OCI-LY3 (cell line): ENCODE results near the gene APOBEC3G.

ENCODE experiments used
- EZH2phosphoT487 ChIP-seq: fragments of 200-600 bp; shearing (Covaris generic); IDR thresholded peaks from 2 replicates; pipeline ENCODE4 v1.6.1; 2018; ENCODE audit warnings: antibody characterized with exemption, mixed run types, low read depth
- TF ChIP-seq, protein P1 (sequence below): fragments of 200-600, 300-600 bp; sonication (generic); IDR thresholded peaks from 2 replicates; pipeline ENCODE4 v1.5.1; 2014; ENCODE audit warnings: antibody characterized with exemption, low read length, low read depth

DNA sequence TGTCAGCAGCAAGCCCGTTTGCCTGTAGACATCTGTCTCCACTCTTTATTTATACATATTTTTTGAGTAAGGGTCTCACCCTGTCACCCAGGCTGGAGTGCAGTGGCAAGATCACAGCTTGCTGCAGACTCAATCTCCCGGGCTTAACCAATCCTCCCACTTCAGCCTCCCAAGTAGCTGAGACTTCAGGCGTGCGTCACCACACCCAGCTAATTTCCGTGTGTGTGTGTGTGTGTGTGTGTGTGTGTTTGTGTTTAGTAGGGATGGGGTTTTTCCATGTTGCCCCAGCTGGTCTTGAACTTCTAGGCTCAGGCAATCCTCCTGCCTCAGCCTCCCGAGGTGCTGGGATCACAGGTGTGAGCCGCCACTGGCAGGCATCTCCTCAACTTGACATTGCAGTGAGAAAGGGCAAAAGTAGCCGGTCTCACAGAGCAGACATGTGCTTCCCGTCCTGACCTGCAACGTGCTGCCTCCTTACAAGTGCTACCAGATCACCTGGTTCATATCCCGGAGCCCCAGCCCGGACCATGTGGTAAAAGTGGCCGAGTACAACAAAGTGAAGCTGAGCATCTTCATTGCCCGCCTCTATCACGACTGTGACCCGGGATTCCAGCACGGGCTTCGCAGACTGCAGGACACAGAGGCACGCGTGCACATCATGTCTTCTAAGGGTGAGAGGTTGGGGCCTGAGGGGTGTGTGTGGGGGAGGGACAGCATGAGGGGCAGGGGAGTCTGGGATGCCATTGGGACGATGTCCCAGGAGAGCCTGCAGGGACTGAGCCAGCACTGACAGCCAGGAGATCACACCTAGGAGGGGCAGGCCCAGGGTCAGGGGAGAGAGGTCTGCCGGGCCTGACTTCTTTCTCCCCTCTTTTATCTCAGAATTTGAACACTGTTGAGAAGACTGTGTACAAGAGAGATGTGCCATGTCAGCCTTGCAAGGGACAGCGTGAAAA is 14.3 kb downstream of the APOBEC3G start:
- TF ChIP-seq, protein P1, sequence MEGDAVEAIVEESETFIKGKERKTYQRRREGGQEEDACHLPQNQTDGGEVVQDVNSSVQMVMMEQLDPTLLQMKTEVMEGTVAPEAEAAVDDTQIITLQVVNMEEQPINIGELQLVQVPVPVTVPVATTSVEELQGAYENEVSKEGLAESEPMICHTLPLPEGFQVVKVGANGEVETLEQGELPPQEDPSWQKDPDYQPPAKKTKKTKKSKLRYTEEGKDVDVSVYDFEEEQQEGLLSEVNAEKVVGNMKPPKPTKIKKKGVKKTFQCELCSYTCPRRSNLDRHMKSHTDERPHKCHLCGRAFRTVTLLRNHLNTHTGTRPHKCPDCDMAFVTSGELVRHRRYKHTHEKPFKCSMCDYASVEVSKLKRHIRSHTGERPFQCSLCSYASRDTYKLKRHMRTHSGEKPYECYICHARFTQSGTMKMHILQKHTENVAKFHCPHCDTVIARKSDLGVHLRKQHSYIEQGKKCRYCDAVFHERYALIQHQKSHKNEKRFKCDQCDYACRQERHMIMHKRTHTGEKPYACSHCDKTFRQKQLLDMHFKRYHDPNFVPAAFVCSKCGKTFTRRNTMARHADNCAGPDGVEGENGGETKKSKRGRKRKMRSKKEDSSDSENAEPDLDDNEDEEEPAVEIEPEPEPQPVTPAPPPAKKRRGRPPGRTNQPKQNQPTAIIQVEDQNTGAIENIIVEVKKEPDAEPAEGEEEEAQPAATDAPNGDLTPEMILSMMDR, result no peak
- no peak for TF ChIP-seq EZH2phosphoT487
